Upper lobe of left lung (tissue), 4 donors: ENCODE results near the gene PSG5.
"Not testable (repeated sequence)": the region's sequence is repeated elsewhere in the genome, so short reads cannot be mapped to it uniquely, and the experiment has no call there.

Experiments
- CTCF ChIP-seq, 6 experiments: fragments of 450-650 bp in 4 of 6; fragments of 200-600 bp in 2 of 6; sonication (generic) in 2 of 6; IDR thresholded peaks; one replicate each; pipeline ENCODE4 v1.5.1; 2016 to 2019; ENCODE audit warnings: antibody characterized with exemption in 6 of 6
- EP300 ChIP-seq, 4 donors: sonication (generic); formaldehyde crosslinking; IDR thresholded peaks; one replicate each; pipeline ENCODE4 v1.5.1; 2017; ENCODE audit warnings: antibody characterized with exemption in 4 of 4, control low read depth in 2 of 4
- POLR2A ChIP-seq, 4 donors: fragments of 450-650 bp; IDR thresholded peaks; one replicate each; pipeline ENCODE4 v1.5.1; 2016 to 2017; ENCODE audit warnings: antibody characterized with exemption in 4 of 4, mild to moderate bottlenecking in 2 of 4

- not testable (repeated sequence) for TF ChIP-seq POLR2A, EP300, CTCF (IDR thresholded peaks at IDR 0.05)
These were observed 24.1 kb downstream of the PSG5 start for GRCh38 chr19:43162261-43162660.
